Measurements from ENCODE around the gene INAVA.
"Not testable (repeated sequence)": the region's sequence is repeated elsewhere in the genome, so short reads cannot be mapped to it uniquely, and the experiment has no call there.

The INAVA gene

DNA sequence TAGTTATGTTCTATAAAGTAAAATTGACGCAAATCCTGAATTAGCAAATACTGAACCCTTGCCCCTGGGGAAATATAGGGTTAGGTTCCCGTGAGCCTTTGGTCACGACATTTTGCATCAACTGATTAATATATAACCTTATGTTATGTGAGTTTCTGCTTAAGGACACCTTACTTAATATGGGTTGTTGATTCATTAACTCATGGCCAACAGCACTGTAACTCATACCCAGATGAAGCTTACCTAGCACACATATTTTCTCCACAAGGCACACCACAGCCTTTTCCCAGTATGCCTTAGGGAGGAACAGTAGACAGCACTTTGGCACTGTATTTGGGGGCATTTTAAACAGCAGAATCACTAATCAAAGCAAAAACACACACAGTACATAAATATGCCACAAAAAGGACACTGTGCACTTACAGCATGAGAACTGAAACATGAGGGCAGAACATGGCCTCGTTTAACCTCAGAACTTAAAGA is 15.1 kb downstream of the INAVA start:
- DNase-seq: no peak
- TF ChIP-seq POLR2A (IDR thresholded peaks at IDR 0.05; ENCODE audit: low read length): no peak

DNA sequence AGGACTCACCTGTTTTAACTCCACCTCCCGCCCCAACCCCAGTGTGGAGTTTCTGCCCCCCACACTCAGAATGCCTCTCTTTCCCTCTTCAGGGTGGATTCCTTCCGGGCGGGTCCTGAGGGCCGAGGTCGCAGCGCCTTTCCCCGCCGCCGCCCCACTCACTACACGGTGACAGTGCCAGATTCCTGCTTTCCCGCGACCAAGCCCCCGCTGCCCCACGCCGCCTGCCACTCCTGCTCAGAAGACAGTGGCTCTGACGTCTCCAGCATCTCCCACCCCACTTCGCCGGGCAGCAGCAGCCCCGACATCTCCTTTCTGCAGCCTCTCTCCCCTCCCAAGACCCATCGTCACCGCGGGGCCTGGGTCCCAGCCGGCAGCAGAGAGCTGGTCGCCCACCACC is 16.7 kb downstream of the INAVA start:
- TF ChIP-seq GATA1 (IDR thresholded peaks at IDR 0.05; ENCODE audit: low read depth, low read length) (no peak), POLR2A (IDR thresholded peaks at IDR 0.05; ENCODE audit: low read length) (no peak)
- no peak for DNase-seq

DNA sequence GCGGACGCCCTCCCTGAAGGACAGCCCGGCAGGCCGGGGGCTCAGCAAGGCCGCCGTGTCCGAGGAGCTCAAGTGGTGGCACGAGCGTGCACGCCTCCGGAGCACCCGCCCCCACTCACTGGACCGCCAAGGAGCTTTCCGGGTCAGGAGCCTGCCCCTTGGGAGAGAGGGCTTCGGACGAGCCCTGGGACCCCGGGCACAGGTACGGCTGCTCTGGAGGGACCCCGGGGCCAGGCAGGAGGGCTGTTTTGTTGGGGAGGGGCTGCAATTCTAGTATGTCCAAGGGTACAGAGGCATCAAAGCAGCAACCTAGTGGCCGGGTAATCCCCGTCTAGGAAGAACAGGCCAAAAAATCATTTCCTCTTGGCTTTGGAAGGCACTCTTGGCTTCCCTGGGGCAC is 17.2 kb downstream of the INAVA start:
- not testable (repeated sequence) for DNase-seq

DNA sequence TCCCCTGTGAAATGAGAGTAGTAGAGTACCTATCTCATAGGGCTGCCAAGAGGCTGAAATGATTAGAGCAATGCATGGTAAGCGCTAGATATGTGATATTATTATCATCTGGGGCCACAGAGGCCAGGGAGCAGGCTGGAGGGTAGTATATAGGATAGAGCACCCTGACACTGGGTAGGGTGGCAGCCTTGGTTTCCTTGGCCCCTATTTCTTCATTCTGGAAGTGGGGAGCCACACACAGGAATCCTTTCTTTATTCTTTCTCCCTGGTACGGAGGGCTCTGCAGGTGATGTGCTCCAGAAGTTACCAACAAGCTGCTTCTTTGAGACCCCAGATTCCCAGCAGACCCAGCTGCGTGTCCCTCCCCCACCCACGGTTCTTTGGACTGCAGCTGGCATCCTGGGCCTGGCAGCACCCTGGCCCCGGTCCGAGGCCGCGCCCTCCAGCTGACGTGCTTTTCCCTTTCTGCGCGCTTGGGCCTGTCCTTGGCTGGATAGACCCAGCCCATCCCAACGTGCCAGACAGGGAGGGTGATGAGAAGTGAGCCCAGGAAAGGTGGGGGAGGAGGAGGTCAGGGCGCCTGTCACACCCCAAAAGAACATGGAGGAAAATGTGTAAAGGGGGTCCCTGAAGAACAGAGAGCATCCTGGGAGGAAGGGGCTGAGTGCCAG is 18.2 kb downstream of the INAVA start:
- no peak for DNase-seq
- no peak for TF ChIP-seq GATA1 (IDR thresholded peaks at IDR 0.05; ENCODE audit: low read depth, low read length)
- TF ChIP-seq POLR2A (IDR thresholded peaks at IDR 0.05; ENCODE audit: low read length): no peak

DNA sequence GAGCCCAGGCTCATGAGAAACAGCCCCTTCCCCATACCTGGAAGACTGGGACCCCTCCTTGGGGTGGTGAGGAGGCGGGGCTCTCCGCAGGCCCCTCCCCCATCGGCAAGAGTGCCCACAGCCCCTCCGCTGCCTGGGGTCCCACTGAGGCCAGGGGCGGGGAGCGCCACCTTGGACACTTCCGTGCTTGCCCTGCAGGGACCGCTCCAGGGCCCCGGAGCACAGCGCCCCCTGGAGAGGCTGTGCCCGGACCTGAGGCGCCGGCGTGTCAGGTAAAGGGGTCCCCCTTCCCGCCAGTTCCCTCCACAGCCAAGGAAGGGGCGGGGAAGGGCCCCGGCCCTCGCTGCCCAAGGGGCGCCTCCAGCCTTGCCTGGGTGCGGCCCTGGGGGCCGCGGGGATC is 21.5 kb downstream of the INAVA start:
- TF ChIP-seq POLR2A (IDR thresholded peaks at IDR 0.05; ENCODE audit: low read length) (no peak), GATA1 (IDR thresholded peaks at IDR 0.05; ENCODE audit: low read depth, low read length) (no peak)
- DNase-seq: no peak

DNA sequence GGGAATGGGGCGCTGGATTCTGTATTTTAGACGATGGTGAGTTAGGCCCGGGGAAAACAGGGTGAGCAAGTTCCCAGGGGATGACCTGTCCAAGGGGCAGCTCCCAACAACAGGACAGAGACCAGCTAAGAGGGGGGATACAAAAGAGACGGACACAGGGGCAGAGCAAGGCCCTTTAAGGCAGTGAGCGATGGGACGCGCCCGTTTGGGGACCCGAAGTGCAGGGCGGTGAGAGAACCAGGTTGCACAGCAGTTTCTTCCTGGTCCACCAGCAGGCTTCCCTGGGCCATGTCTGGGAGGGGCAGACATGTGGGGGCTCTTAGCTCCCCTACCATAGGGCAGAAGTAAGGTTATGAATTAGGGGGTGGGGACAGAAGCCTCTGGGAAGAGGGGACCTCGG is 22.0 kb downstream of the INAVA start:
- DNase-seq: no peak
- TF ChIP-seq GATA1 (IDR thresholded peaks at IDR 0.05; ENCODE audit: low read depth, low read length) (no peak), POLR2A (IDR thresholded peaks at IDR 0.05; ENCODE audit: low read length) (no peak)

DNA sequence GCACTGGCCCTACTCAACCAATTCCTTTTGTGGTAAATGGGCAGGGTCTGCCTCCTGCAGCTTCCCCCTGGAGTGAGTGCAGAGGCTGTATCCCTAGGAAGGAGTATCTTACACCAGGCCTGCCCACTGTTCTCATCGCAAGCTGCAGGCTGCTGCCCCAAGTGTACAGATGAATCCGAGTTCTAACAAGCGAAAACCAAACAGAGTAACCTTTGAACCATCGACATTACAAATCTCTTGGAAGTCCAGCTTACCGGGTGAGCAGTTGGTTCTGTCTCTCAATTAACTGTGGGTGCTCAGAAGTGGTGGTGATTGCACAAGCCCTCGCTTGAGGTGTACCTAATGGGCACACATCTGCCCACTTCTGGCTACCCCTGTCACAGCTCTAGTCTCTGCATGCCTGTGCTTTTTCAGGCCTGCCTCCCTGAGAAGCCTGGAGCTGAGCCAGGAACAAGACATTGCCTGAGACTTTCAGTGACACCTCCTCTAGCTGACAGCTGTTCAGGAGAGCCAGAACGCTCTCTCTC is 22.7 kb downstream of the INAVA start:
- no peak for DNase-seq
- TF ChIP-seq GATA1 (IDR thresholded peaks at IDR 0.05; ENCODE audit: low read depth, low read length) (no peak), POLR2A (IDR thresholded peaks at IDR 0.05; ENCODE audit: low read length) (no peak)

DNA sequence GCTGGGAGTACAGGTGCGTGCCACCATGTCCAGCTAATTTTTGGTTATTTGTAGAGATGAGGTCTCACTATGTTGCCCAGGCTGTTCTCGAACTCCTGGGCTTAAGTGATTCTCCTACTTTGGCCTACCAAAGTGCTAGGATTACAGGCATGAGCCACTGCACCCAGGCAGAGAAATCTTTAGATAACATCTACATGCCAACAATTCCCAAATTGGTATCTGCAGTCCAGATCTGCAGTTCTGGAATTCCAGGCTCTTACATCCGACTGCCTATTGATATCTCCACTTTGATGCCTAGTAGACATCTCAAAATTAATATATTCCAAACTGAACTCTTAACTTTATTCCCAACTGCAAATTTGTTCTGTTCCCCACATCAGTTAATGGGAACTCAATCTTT is 23.3 kb downstream of the INAVA start:
- TF ChIP-seq POLR2A (IDR thresholded peaks at IDR 0.05; ENCODE audit: low read length) (no peak), GATA1 (IDR thresholded peaks at IDR 0.05; ENCODE audit: low read depth, low read length) (no peak)

DNA sequence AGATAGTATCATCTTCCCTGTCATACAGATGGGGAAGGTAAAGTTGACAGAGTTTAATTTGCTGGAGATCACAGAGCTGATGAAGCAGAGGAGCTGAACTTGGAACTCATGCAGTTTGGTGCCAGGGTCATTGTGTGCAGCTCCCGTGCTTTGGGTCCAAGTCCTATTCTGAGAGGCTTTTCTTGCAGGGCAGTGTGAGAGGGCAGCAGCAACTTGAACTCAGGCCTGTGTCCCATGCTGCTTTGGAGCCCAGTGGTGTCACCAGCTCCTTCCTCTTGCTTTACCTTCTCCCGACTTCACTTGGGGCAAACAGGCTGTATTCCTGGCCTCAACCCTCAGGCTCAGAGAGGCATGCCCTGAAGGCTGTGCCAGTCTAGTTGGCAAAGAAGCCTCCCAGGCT is 24.7 kb downstream of the INAVA start:
- TF ChIP-seq GATA1 (IDR thresholded peaks at IDR 0.05; ENCODE audit: low read depth, low read length): no peak
- no peak for TF ChIP-seq POLR2A (IDR thresholded peaks at IDR 0.05; ENCODE audit: low read length)
- DNase-seq: no peak

More for the DNA sequence above, 23.3 kb downstream of the INAVA start:
- DNase-seq: no peak

DNA sequence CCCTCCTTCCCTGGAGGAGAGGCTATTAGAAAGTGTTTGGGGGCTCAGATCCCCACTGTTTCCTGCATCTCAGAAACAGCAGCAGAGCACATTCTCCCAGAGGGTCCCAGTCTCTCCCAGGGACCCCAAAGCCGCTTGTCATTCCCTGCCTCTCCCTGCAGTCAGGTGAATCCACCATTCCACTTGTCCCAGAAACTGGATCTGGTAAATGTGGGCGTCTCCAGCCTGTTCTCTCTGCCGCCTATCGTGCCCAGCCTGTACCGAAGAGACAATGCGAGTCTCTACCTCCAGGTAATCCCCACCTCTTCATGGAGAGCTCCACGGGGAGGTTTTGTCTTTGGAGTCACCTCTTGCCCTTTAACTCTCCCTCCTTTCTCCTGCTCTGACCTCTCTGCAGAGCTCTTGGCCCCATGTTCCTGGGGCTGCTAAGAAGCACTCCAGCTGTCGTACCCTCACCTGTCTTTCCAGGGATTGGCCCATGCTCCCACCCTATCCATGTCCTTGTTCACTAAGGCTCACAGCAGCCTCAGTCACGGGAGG is 26.9 kb downstream of the INAVA start:
- no peak for TF ChIP-seq GATA1 (IDR thresholded peaks at IDR 0.05; ENCODE audit: low read depth, low read length)
- TF ChIP-seq POLR2A (IDR thresholded peaks at IDR 0.05; ENCODE audit: low read length): no peak
- DNase-seq: no peak

DNA sequence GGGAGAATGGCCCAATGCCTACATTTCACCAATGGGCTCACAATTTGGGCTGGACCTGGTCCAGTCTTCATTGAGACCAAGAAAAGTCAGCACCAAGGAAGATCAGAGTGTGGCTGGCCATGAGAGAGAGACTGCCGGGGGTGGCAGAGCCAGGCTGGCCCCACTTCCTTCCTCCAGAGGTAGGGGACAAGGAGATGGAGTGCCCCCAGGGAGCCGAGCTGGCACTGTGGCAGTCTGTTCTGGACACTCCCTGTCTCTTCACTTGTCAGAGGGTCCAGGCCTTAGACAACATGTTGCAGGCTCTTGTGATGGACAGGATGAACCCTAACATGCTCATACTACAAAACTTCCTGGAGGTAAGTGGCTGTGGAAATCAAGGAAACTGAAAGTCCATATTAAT is 27.7 kb downstream of the INAVA start:
- no peak for DNase-seq
- no peak for TF ChIP-seq GATA1 (IDR thresholded peaks at IDR 0.05; ENCODE audit: low read depth, low read length)
- TF ChIP-seq POLR2A (IDR thresholded peaks at IDR 0.05; ENCODE audit: low read length): no peak

DNA sequence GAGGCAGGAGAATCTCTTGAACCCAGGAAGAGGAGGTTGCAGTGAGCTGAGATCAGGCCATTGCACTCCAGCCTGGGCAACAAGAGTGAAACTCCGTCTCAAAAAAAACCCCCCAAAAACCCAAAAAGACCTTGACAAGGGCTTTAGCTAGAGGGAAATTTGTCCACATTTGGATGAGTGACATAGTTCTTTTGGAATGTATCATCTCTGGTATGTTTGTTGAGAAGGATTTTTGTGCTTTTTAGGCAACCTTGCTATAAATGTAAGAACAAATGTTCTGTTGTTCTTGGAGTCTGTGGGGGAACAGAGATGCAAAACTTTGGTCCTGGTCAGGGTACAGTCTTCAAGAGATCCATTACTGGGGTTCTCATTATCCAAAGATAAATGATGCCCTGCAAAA is 28.9 kb downstream of the INAVA start:
- no peak for TF ChIP-seq GATA1 (IDR thresholded peaks at IDR 0.05; ENCODE audit: low read depth, low read length)
- TF ChIP-seq POLR2A (IDR thresholded peaks at IDR 0.05; ENCODE audit: low read length): no peak
- no peak for DNase-seq

DNA sequence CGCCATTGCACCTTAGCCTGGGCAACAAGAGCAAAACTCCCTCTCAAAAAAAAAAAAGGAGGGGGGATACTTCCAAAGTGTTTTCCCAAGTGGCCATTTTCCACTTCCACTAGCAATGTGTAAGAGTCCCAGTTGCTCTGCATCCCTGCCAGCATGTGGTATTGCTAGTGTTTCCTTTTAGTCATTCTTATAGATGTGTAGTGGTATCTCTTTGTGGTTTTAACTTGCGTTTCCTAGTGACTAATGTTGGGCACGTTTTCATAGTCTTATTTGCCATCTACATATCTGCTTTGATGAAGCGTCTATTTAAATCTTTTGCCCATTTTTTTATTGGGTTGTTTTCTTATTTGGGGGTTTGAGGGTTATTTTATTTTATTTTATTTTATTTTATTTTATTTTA is 31.1 kb downstream of the INAVA start:
- no peak for TF ChIP-seq GATA1 (IDR thresholded peaks at IDR 0.05; ENCODE audit: low read depth, low read length)
- TF ChIP-seq POLR2A (IDR thresholded peaks at IDR 0.05; ENCODE audit: low read length): no peak
- DNase-seq: no peak

DNA sequence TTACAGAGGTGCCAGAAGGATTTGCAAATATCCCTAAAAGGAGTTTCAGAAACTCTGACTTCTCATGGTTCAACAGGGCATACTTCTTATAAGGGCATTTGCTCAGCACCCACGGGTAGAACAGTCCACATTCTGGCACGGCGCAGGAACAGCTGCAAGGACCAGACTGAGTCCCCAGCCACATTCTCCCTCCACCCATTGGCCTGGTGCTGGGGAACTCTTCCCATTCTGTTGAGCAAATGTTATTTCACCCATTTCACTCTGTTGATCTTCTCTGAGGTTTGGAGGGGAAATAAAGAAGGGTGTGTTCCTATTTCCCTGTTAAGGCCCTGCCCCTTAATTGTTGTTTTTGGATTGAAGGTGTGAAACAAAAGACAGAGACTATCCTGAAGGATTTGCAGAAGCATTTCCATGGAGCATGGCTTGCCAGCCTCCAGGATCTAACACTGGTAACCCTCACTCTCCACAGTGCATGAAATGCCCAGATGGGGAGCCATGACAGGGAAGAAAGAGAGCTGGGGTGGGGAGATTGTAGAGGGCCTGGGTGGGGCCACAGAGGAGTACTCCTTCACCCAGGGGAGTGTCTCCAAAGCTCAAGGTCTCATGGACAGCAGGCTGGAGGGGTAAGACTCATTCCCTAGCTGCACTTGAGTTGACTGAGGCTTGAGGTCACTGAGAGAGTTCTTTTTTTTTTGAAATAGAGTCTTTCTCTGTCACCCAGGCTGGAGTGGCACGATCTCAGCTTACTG is 35.0 kb downstream of the INAVA start:
- DNase-seq: no peak
- no peak for TF ChIP-seq POLR2A (IDR thresholded peaks at IDR 0.05; ENCODE audit: low read length)
- TF ChIP-seq GATA1 (IDR thresholded peaks at IDR 0.05; ENCODE audit: low read depth, low read length): no peak

DNA sequence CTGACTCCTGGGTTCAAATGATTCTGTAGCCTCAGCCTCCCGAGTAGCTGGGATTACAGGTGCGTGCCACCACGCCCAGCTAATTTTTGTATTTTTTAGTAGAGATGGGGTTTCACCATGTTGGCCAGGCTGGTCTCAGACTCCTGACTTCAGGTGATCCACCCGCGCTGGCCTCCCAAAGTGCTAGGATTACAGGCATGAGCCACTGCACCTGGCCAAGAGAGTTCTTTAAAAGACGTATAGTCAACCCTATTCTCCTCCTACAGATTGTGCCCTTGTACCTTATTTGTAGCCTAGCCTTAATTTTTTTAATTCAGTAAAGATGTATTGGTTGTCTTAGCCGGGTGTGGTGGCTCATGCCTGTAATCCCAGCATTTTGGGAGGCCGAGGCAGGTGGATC is 35.6 kb downstream of the INAVA start:
- not testable (repeated sequence) for DNase-seq

All from erythroblast (primary cell).